ENCODE results near the gene CYP27C1. TPM values are rescaled to one million over a fixed set of nuclear protein-coding genes. Genes with fewer than 3 reads are reported as not detected.

Gene CYP27C1
- polyA plus RNA-seq, 2 of the 4 experiments (the other 2 are of a cell fraction) = 2.2 to 4.6 TPM

DNA sequence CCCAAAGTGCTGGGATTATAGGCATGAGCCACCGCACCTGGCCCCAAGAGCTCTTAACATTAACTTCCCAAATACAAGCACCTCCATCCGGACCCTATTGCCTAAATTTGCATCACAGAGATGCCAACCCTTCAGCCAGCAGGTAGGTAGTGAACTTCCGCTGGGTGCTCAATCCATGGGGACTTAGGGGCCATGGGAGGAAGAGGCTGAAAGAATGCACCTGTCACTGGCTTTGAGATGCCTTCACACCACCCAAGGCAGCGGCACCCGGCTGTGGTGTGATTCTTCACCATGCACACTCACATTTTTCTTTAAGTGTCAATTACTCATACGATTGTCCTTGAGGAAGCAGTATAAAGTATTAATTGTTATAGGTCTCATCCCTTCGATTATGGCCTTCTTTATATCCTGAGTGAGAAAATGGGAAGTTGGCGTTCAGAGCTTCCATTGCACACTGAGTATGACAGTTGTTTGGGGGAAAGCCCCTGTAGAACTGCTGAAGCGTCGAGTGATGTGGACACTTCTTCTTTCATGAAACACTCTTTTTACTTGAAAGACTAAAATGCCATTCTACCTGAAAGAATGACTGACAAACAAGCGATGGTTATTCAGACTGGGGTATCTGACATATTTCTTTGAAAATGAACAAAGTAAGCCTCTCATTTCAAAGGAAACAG lies 61.3 kb downstream of the CYP27C1 start:
- 78% methylated on average over 11 of the region's 11 CpGs for WGBS (ENCODE audit: missing lambda C conversion rate)
- FAIRE-seq (no peak), ATAC-seq (no peak), DNase-seq (ENCODE audit: low read depth in 1 of 2, low spot score in 1 of 2) (no peak)
- TF ChIP-seq HOXB5 (CRISPR knock-in tag; IDR thresholded peaks at IDR 0.05) (no peak), MAFK (IDR thresholded peaks at IDR 0.05; ENCODE audit: partially characterized antibody) (no peak), RARB (CRISPR knock-in tag; IDR thresholded peaks at IDR 0.05) (no peak), PBX3 (IDR thresholded peaks at IDR 0.05) (no peak), GATA3 (IDR thresholded peaks at IDR 0.05; ENCODE audit: borderline replicate concordance) (no peak), TP53 (CRISPR knock-in tag; IDR thresholded peaks at IDR 0.05) (no peak), HDAC2 (IDR thresholded peaks at IDR 0.05) (no peak), ZC3H11A (IDR thresholded peaks at IDR 0.05) (no peak), BCL3 (IDR thresholded peaks at IDR 0.05) (no peak), ZFP36 (IDR thresholded peaks at IDR 0.05; ENCODE audit: borderline replicate concordance, partially characterized antibody) (no peak), PHF8 (IDR thresholded peaks at IDR 0.05; ENCODE audit: borderline replicate concordance, low read depth) (no peak), POLR2AphosphoS2 (conservative IDR thresholded peaks at IDR 0.05; ENCODE audit: low read length) (no peak), NFE2L2 (conservative IDR thresholded peaks at IDR 0.05; ENCODE audit: low read length) (no peak)
- POLR2A ChIA-PET = no interaction called here
- Histone ChIP-seq H3K27ac (no peak overlapping the region), H3K4me2 (no peak overlapping the region), H3K9me3 (no peaks in the 10 kb centered on the region), H3K4me1 (peaks cover 24% of the 10 kb centered on the region), H3K4me3 (no peak overlapping the region)
- CTCF ChIA-PET = interaction anchor here (2.0 kb wide), 1 partner anchor 15 kb away, joined by 6 read pairs; no protein-coding TSS in a partner anchor

GRCh38 chr2:127157651-127158485 lies 62.2 kb downstream of the CYP27C1 start:
- Histone ChIP-seq H3K27ac (peak overlapping the region in 1 of 2 experiments; percentile 24; a peak in 1 of 6 replicates), H3K4me3 (no peak overlapping the region), H3K9me3 (no peaks in the 10 kb centered on the region), H3K4me2 (no peak overlapping the region), H3K4me1 (peaks cover 29% of the 10 kb centered on the region)
- POLR2A ChIA-PET = no interaction called here
- no peak for DNase-seq (ENCODE audit: low read depth in 1 of 2, low spot score in 1 of 2)
- peak; percentile 11 to 63; a peak in 3 of 6 replicates for ATAC-seq
- WGBS (ENCODE audit: missing lambda C conversion rate) = 64% methylated on average over 15 of the region's 16 CpGs
- no peak for FAIRE-seq
- CTCF ChIA-PET = interaction anchor here (0.5 to 1.2 kb wide), 3 partner anchors 12 to 108 kb away, joined by 3 to 5 read pairs (median 3); no protein-coding TSS in a partner anchor
- no peak for TF ChIP-seq HMGXB4 (CRISPR knock-in tag; IDR thresholded peaks at IDR 0.05; ENCODE audit: borderline replicate concordance)
- TF ChIP-seq TP53 (CRISPR knock-in tag; IDR thresholded peaks at IDR 0.05) = no peak
- TF ChIP-seq, protein P1, sequence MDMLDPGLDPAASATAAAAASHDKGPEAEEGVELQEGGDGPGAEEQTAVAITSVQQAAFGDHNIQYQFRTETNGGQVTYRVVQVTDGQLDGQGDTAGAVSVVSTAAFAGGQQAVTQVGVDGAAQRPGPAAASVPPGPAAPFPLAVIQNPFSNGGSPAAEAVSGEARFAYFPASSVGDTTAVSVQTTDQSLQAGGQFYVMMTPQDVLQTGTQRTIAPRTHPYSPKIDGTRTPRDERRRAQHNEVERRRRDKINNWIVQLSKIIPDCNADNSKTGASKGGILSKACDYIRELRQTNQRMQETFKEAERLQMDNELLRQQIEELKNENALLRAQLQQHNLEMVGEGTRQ (IDR thresholded peaks at IDR 0.05) = no peak
- TF ChIP-seq ZFP36 (IDR thresholded peaks at IDR 0.05; ENCODE audit: borderline replicate concordance, partially characterized antibody) = no peak
- TF ChIP-seq, protein P2, sequence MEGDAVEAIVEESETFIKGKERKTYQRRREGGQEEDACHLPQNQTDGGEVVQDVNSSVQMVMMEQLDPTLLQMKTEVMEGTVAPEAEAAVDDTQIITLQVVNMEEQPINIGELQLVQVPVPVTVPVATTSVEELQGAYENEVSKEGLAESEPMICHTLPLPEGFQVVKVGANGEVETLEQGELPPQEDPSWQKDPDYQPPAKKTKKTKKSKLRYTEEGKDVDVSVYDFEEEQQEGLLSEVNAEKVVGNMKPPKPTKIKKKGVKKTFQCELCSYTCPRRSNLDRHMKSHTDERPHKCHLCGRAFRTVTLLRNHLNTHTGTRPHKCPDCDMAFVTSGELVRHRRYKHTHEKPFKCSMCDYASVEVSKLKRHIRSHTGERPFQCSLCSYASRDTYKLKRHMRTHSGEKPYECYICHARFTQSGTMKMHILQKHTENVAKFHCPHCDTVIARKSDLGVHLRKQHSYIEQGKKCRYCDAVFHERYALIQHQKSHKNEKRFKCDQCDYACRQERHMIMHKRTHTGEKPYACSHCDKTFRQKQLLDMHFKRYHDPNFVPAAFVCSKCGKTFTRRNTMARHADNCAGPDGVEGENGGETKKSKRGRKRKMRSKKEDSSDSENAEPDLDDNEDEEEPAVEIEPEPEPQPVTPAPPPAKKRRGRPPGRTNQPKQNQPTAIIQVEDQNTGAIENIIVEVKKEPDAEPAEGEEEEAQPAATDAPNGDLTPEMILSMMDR (IDR thresholded peaks at IDR 0.05) = no peak
- no peak for TF ChIP-seq KDM1A (IDR thresholded peaks at IDR 0.05; ENCODE audit: low read depth)
- TF ChIP-seq HOXB13 (CRISPR knock-in tag; IDR thresholded peaks at IDR 0.05; ENCODE audit: low read depth) = no peak
- no peak for TF ChIP-seq NPAS2 (CRISPR knock-in tag; IDR thresholded peaks at IDR 0.05; ENCODE audit: borderline replicate concordance)
- TF ChIP-seq BHLHE40 (IDR thresholded peaks at IDR 0.05; ENCODE audit: low read depth, low read length) = no peak
- TF ChIP-seq REST (IDR thresholded peaks at IDR 0.05) = no peak
- TF ChIP-seq FOSL2 (IDR thresholded peaks at IDR 0.05) = no peak
- TF ChIP-seq FOSL2 (CRISPR knock-in tag; IDR thresholded peaks at IDR 0.05) = no peak
- no peak for TF ChIP-seq RARB (CRISPR knock-in tag; IDR thresholded peaks at IDR 0.05)
- no peak for TF ChIP-seq MAFK (IDR thresholded peaks at IDR 0.05; ENCODE audit: partially characterized antibody)
- TF ChIP-seq HDAC2 (IDR thresholded peaks at IDR 0.05) = no peak
- TF ChIP-seq SREBF2 (IDR thresholded peaks at IDR 0.05) = no peak
